Measurements from ENCODE around the gene GPR148. TPM values are rescaled to one million over a fixed set of nuclear protein-coding genes. Genes with fewer than 3 reads are reported as not detected.

The GPR148 gene
- total and polyA plus RNA-seq, 2 experiments from 2014 or later: 0.16 TPM; not detected in 1

GRCh38 chr2:130744287-130745117 is 15.6 kb downstream of the GPR148 start:
- no peaks in the 10 kb centered on the region for H3K27me3 ChIP-seq (ENCODE audit: insufficient read depth)
- no peaks in the 10 kb centered on the region for H3K79me2 ChIP-seq (replicated peaks; ENCODE audit: insufficient read depth)
- ATAC-seq: peak; percentile 81
- no peaks in the 10 kb centered on the region for H3K27me3 Mint-ChIP-seq (ENCODE audit: insufficient read depth, low read depth, poor library complexity)
- H3K9me2 ChIP-seq (ENCODE audit: insufficient read depth): no peaks in the 10 kb centered on the region
- TF ChIP-seq POLR2AphosphoS5 (IDR thresholded peaks at IDR 0.05; ENCODE audit: low read depth) (no peak), EZH2 (IDR thresholded peaks at IDR 0.05; ENCODE audit: low read depth, unreplicated experiment) (no peak), ZNF114 (CRISPR knock-in tag; IDR thresholded peaks at IDR 0.05) (no peak), CREB1 (CRISPR knock-in tag; IDR thresholded peaks at IDR 0.05; ENCODE audit: low read depth) (no peak)
- TF ChIP-seq, protein P1, sequence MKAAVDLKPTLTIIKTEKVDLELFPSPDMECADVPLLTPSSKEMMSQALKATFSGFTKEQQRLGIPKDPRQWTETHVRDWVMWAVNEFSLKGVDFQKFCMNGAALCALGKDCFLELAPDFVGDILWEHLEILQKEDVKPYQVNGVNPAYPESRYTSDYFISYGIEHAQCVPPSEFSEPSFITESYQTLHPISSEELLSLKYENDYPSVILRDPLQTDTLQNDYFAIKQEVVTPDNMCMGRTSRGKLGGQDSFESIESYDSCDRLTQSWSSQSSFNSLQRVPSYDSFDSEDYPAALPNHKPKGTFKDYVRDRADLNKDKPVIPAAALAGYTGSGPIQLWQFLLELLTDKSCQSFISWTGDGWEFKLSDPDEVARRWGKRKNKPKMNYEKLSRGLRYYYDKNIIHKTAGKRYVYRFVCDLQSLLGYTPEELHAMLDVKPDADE (IDR thresholded peaks at IDR 0.05): no peak
- TF ChIP-seq, protein P2, sequence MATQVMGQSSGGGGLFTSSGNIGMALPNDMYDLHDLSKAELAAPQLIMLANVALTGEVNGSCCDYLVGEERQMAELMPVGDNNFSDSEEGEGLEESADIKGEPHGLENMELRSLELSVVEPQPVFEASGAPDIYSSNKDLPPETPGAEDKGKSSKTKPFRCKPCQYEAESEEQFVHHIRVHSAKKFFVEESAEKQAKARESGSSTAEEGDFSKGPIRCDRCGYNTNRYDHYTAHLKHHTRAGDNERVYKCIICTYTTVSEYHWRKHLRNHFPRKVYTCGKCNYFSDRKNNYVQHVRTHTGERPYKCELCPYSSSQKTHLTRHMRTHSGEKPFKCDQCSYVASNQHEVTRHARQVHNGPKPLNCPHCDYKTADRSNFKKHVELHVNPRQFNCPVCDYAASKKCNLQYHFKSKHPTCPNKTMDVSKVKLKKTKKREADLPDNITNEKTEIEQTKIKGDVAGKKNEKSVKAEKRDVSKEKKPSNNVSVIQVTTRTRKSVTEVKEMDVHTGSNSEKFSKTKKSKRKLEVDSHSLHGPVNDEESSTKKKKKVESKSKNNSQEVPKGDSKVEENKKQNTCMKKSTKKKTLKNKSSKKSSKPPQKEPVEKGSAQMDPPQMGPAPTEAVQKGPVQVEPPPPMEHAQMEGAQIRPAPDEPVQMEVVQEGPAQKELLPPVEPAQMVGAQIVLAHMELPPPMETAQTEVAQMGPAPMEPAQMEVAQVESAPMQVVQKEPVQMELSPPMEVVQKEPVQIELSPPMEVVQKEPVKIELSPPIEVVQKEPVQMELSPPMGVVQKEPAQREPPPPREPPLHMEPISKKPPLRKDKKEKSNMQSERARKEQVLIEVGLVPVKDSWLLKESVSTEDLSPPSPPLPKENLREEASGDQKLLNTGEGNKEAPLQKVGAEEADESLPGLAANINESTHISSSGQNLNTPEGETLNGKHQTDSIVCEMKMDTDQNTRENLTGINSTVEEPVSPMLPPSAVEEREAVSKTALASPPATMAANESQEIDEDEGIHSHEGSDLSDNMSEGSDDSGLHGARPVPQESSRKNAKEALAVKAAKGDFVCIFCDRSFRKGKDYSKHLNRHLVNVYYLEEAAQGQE (IDR thresholded peaks at IDR 0.05; ENCODE audit: unreplicated experiment): no peak
- H3K4me2 ChIP-seq: no peak overlapping the region
- H3K27ac Mint-ChIP-seq: peak overlapping the region; percentile 29; the same call in 1 of the 2 replicates
- H3F3A ChIP-seq (replicated peaks; ENCODE audit: low read depth): no peaks in the 10 kb centered on the region
- DNase-seq (ENCODE audit: low spot score): peak; percentile 8
- H4K20me1 ChIP-seq (replicated peaks; ENCODE audit: insufficient read depth): no peaks in the 10 kb centered on the region
- H3K4me3 Mint-ChIP-seq: no peak overlapping the region
- no peaks in the 10 kb centered on the region for H3K36me3 ChIP-seq (ENCODE audit: insufficient read depth)
- no peak overlapping the region for H3K4me3 ChIP-seq
- H3K36me3 Mint-ChIP-seq (ENCODE audit: low read depth): no peaks in the 10 kb centered on the region
- no peak overlapping the region for H3K27ac ChIP-seq (ENCODE audit: low read depth)
- peak overlapping the region; percentile 90 for H2AFZ ChIP-seq
- H3K9me3 Mint-ChIP-seq: no peaks in the 10 kb centered on the region
- H3K4me1 ChIP-seq (ENCODE audit: insufficient read depth): no peaks in the 10 kb centered on the region
- H3K4me1 Mint-ChIP-seq: peaks cover 13% of the 10 kb centered on the region

- H3K27me3 Mint-ChIP-seq (ENCODE audit: insufficient read depth, low read depth, poor library complexity): peaks cover under 1% of the 10 kb centered on the region
- peaks cover 6% of the 10 kb centered on the region; the same call in 2 of the 3 replicates for H3K4me1 Mint-ChIP-seq
- no peak overlapping the region for H3K4me2 ChIP-seq
- ATAC-seq (no peak), DNase-seq (ENCODE audit: low spot score) (no peak)
- H4K20me1 ChIP-seq (replicated peaks; ENCODE audit: insufficient read depth): no peaks in the 10 kb centered on the region
- no peak overlapping the region for H3K27ac Mint-ChIP-seq
- H3K9me3 Mint-ChIP-seq: no peaks in the 10 kb centered on the region
- no peaks in the 10 kb centered on the region for H3K4me1 ChIP-seq (ENCODE audit: insufficient read depth)
- no peak overlapping the region for H2AFZ ChIP-seq
- no peaks in the 10 kb centered on the region for H3K36me3 ChIP-seq (ENCODE audit: insufficient read depth)
- H3K27me3 ChIP-seq (ENCODE audit: insufficient read depth): peaks cover 12% of the 10 kb centered on the region; the same call in 1 of the 2 replicates
- H3K9me2 ChIP-seq (ENCODE audit: insufficient read depth): no peaks in the 10 kb centered on the region
- H3K79me2 ChIP-seq (replicated peaks; ENCODE audit: insufficient read depth): no peaks in the 10 kb centered on the region
- no peak overlapping the region for H3K4me3 Mint-ChIP-seq
- no peaks in the 10 kb centered on the region for H3F3A ChIP-seq (replicated peaks; ENCODE audit: low read depth)
- H3K27ac ChIP-seq (ENCODE audit: low read depth): no peak overlapping the region
- no peaks in the 10 kb centered on the region for H3K36me3 Mint-ChIP-seq (ENCODE audit: low read depth)
- H3K4me3 ChIP-seq: no peak overlapping the region
- TF ChIP-seq EZH2phosphoT487 (IDR thresholded peaks at IDR 0.05; ENCODE audit: unreplicated experiment) (no peak), EZH2 (IDR thresholded peaks at IDR 0.05; ENCODE audit: low read depth, unreplicated experiment) (no peak), ZNF331 (CRISPR knock-in tag; IDR thresholded peaks at IDR 0.05; ENCODE audit: low read depth) (no peak), JUNB (IDR thresholded peaks at IDR 0.05; ENCODE audit: unreplicated experiment) (no peak), ZNF462 (CRISPR knock-in tag; IDR thresholded peaks at IDR 0.05) (no peak)
These were observed 20.2 kb downstream of the GPR148 start for GRCh38 chr2:130749078-130749477.

Measured in GM23338 (cell line).